Measurements from ENCODE around the gene ASIC3.

DNA sequence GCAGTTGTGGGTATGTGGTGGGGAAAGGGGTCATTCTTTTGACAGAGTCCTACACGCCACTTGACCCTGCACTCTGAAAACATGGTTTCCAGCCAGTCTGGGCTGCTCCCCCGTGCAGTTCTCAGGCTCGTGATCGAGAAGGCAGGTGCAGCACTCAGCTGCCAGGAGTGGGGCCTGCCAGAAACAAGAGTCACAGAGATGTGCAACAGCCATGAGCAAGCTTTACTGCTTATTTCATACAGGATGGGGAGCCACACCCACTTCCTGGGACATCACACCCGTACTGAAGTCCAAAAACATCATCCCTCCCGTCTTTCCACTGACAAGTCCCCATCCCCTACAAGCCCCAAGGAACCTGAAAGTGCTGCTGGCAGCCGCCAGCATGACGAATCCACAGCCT is 33.4 kb upstream of the ASIC3 start:
- TF ChIP-seq CTCF (IDR thresholded peaks at IDR 0.05) (no peak), POLR2A (IDR thresholded peaks at IDR 0.05) (no peak)

Data from Peyer's patch (tissue), 4 donors.